ENCODE data around the gene SLC27A5. TPM values are rescaled to one million over a fixed set of nuclear protein-coding genes. Genes with fewer than 3 reads are reported as not detected.
A peak's percentile ranks its signal among the peaks of the same experiment; 100 is the strongest.

SLC27A5 gene
- total and polyA plus RNA-seq, 9 of the 15 experiments (the other 6 are each of a cell fraction or from before 2014, with no cell fraction given), result 42.2 to 318 (median 64.7) TPM

DNA sequence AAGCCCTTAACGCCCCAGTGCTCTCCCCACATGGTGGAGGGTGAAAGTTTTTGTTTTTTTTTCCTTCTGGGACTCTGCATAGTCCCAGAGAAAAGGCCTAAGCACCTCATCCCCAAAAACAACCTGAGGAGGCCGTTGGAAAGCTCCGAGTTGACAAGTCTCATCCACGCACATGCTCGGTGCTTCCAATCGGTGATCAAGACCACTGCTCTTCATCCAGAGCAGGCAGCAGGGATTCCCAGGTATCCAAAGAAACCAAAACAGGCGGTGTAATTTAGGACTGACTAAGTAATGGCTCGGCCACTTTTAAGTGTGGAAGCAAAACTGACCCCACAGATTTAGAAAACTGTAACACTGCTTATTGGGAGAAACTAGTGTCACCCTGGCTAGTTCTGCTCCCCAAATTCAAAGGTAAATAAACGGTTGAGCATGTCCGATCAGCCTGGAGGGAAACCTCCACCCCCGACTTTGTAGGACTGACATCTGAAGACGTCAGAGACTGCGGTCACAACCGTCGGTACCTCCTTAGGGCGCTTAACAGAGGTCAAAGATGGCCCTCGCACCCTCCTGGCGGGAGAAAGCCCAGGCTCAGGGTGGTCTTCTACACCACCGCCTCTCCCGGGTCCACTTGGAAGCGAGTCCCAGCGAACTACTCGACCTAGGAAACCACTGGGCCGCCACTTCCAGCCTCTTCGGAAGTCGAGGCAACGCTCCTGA is 36.6 kb downstream of the SLC27A5 start:
- Histone ChIP-seq H3K27me3 (ENCODE audit: control insufficient read depth in 2 of 2, insufficient read depth in 2 of 2, low read length in 2 of 2) (no peaks in the 10 kb centered on the region), H4K20me1 (replicated peaks; ENCODE audit: control insufficient read depth, insufficient read depth, low read length) (0 out of 2 replicates have a peak, but pooled peaks cover 9% of the 10 kb centered on the region), H3K36me3 (ENCODE audit: control insufficient read depth, insufficient read depth, low read length) (peaks cover 37% of the 10 kb centered on the region; the same call in 2 of the 3 replicates), H3K9ac (ENCODE audit: insufficient read depth in 1 of 2, low read depth in 2 of 2, low read length in 2 of 2) (peak overlapping the region; percentile 75 to 90), H3K9me3 (replicated peaks; ENCODE audit: control insufficient read depth, insufficient read depth, low read depth, low read length) (no peaks in the 10 kb centered on the region), H3K9me1 (ENCODE audit: control insufficient read depth, insufficient read depth, low read length) (no peaks in the 10 kb centered on the region), H3K79me2 (ENCODE audit: control insufficient read depth, insufficient read depth, low read length) (no peaks in the 10 kb centered on the region), H3K27ac (ENCODE audit: extremely low read depth, low read depth, low read length) (peak overlapping the region; percentile 92), H3K4me1 (replicated peaks in 1 of 2; ENCODE audit: control insufficient read depth in 2 of 2, insufficient read depth in 2 of 2, low read length in 2 of 2) (peaks cover 26 to 47% of the 10 kb centered on the region in 2 experiments), H3K4me2 (ENCODE audit: insufficient read depth, low read length) (peak overlapping the region; percentile 90), H3K4me3 (peak overlapping the region; percentile 59), H2AFZ (ENCODE audit: low read depth, low read length) (peak overlapping the region; percentile 99)
- intact Hi-C loops (cut with micrococcal nuclease), result loop anchor here (5.0 kb wide), 2 partner anchors 148 to 293 kb away; partner anchors contain the start of genes ZNF274 and ZSCAN22
- DNase-seq (ENCODE audit: extremely low read depth in 1 of 4, low spot score in 3 of 4), result peak in 1 of 4 experiments; percentile 18
- WGBS (ENCODE audit: insufficient coverage, low coverage, missing lambda C conversion rate), result 10% methylated on average over 27 of the region's 27 CpGs
- POLR2A ChIA-PET, result interaction anchor here (0.6 to 2.1 kb wide), 9 partner anchors 9 to 109 kb away, joined by 3 to 6 read pairs (median 4); partner anchors contain the start of genes CHMP2A and ZNF584
- in situ Hi-C loops (cut with MboI), result no loop called here
- CTCF ChIA-PET (ENCODE audit: low intra/inter-chr PET ratio), result no interaction called here
- FAIRE-seq, result no peak
- ATAC-seq, result peak; percentile 23
- BruUV-seq (replicated peaks), result no TSS peak
- TF ChIP-seq ZNF766 (CRISPR knock-in tag; conservative IDR thresholded peaks at IDR 0.05) (peak; percentile 61; the same call in 1 of the 2 replicates), CHD2 (IDR thresholded peaks at IDR 0.05; ENCODE audit: low read depth, low read length) (peak; percentile 34; the same call in 1 of the 2 replicates), RB1 (IDR thresholded peaks at IDR 0.05; ENCODE audit: low read depth) (no peak), POLR2A (conservative IDR thresholded peaks at IDR 0.05) (peak; percentile 52), JUND (IDR thresholded peaks at IDR 0.05; ENCODE audit: borderline replicate concordance, low read depth, low read length) (no peak), JUND (tag; IDR thresholded peaks at IDR 0.05; ENCODE audit: borderline replicate concordance, low read depth, low read length) (no peak), MXI1 (IDR thresholded peaks at IDR 0.05; ENCODE audit: low read depth, low read length) (peak; percentile 76; the same call in 1 of the 2 replicates), NFIC (IDR thresholded peaks at IDR 0.05) (0 out of 2 replicates have a peak, but pooled peaks have one; percentile 4), U2AF2 (optimal IDR thresholded peaks at IDR 0.05; ENCODE audit: low read depth, low read length) (no peak), SUPT5H (IDR thresholded peaks at IDR 0.05) (peak; percentile 57; the same call in 1 of the 2 replicates), MBD2 (IDR thresholded peaks at IDR 0.05; ENCODE audit: borderline replicate concordance, low read depth) (no peak), CREM (IDR thresholded peaks at IDR 0.05; ENCODE audit: low read depth) (peak; percentile 57; the same call in 1 of the 2 replicates), YY1 (IDR thresholded peaks at IDR 0.05; ENCODE audit: borderline replicate concordance in 1 of 3, control insufficient read depth in 1 of 3, extremely low read depth in 1 of 3, insufficient read depth in 3 of 3, insufficient read length in 1 of 3, insufficient replicate concordance in 2 of 3, low read depth in 1 of 3, low read length in 2 of 3) (peak in 1 of 3 experiments; percentile 56), CREB1 (IDR thresholded peaks at IDR 0.05) (peak; percentile 34; the same call in 1 of the 2 replicates), CREB1 (CRISPR knock-in tag; IDR thresholded peaks at IDR 0.05) (no peak), FOXM1 (IDR thresholded peaks at IDR 0.05; ENCODE audit: low read depth) (peak; percentile 44; the same call in 1 of the 2 replicates), FOXM1 (CRISPR knock-in tag; IDR thresholded peaks at IDR 0.05; ENCODE audit: low read depth) (no peak), RBM39 (optimal IDR thresholded peaks at IDR 0.05; ENCODE audit: low read depth, low read length) (peak; percentile 53), PML (IDR thresholded peaks at IDR 0.05; ENCODE audit: low read length) (peak; percentile 11; the same call in 1 of the 2 replicates), HNRNPUL1 (IDR thresholded peaks at IDR 0.05; ENCODE audit: low read length) (peak; percentile 38; the same call in 1 of the 2 replicates), TRIM24 (IDR thresholded peaks at IDR 0.05) (peak in 1 of 2 experiments; percentile 6; a peak in 1 of 4 replicates), KDM5B (IDR thresholded peaks at IDR 0.05; ENCODE audit: insufficient replicate concordance, low read depth, low read length) (peak; percentile 16)
- TF ChIP-seq, protein P1, sequence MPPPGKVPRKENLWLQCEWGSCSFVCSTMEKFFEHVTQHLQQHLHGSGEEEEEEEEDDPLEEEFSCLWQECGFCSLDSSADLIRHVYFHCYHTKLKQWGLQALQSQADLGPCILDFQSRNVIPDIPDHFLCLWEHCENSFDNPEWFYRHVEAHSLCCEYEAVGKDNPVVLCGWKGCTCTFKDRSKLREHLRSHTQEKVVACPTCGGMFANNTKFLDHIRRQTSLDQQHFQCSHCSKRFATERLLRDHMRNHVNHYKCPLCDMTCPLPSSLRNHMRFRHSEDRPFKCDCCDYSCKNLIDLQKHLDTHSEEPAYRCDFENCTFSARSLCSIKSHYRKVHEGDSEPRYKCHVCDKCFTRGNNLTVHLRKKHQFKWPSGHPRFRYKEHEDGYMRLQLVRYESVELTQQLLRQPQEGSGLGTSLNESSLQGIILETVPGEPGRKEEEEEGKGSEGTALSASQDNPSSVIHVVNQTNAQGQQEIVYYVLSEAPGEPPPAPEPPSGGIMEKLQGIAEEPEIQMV (tag; conservative IDR thresholded peaks at IDR 0.05; ENCODE audit: low read depth), result no peak

All from K562 (cell line).